Adrenal gland (tissue), 5 donors: ENCODE measurements around the gene CELF5.

Source experiments
- CTCF ChIP-seq, 6 experiments: fragments of 450-650 bp in 4 of 6; fragments of 200-600 bp in 2 of 6; sonication (generic) in 1 of 6; IDR thresholded peaks; 1 replicate in 5 of 6; 2 replicates in 1 of 6; pipeline versions ENCODE4 v1.5.1 to v1.8.0; 2016 to 2021; ENCODE audit warnings: antibody characterized with exemption in 6 of 6, mild to moderate bottlenecking in 2 of 6, moderate library complexity in 1 of 6
- POLR2A ChIP-seq, 2 donors: fragments of 450-650 bp; IDR thresholded peaks; one replicate each; pipeline ENCODE4 v1.6.1; 2017; ENCODE audit warnings: antibody characterized with exemption in 2 of 2, mild to moderate bottlenecking in 2 of 2, moderate library complexity in 1 of 2
- donor health status: DM: no; HTN: no; CAD: no.

GRCh38 chr19:3208317-3209207, 15.9 kb upstream of the CELF5 start:
- no peak for TF ChIP-seq CTCF (IDR thresholded peaks at IDR 0.05)
- TF ChIP-seq POLR2A (IDR thresholded peaks at IDR 0.05), result no peak
